ENCODE measurements around the gene GFOD1. TPM values are rescaled to one million over a fixed set of nuclear protein-coding genes. Genes with fewer than 3 reads are reported as not detected.

The GFOD1 gene
- polyA plus RNA-seq, 1 of the 3 experiments (the other 2 are of a cell fraction), result 1.6 TPM

DNA sequence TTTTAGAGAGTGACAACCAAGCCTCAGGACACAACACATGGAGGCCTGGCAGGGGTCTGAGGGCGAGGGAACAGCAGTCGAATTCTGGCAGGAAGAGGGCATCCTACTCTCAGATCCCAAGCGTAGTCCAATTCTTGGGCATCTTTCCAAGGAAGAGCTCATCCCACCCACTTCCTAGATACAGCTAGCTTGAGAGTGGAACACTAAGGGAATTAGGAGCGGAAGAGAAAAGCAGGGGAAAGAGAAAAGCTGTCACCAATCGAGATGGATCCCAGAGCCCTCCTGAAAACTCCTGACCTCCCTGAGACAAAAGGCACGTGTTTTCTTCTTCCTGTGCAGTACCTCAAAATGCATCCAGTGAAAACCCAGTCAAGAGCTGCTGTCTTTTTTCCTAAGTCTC lies 67.1 kb downstream of the GFOD1 start:
- Histone ChIP-seq H3K79me2 (ENCODE audit: insufficient read depth) (no peaks in the 10 kb centered on the region), H3K36me3 (replicated peaks in 1 of 2; ENCODE audit: control insufficient read depth in 1 of 2, insufficient read depth in 2 of 2, low read length in 1 of 2) (no peaks in the 10 kb centered on the region), H4K20me1 (ENCODE audit: insufficient read depth) (no peaks in the 10 kb centered on the region), H3K27ac (ENCODE audit: low read depth in 2 of 2, low read length in 1 of 2) (peak overlapping the region in 1 of 2 experiments; percentile 50; a peak in 2 of 4 replicates), H3K27me3 (ENCODE audit: insufficient read depth) (no peaks in the 10 kb centered on the region), H3K9me2 (no peaks in the 10 kb centered on the region), H3K4me3 (ENCODE audit: low read depth in 2 of 2, low read length in 1 of 2) (no peak overlapping the region), H3K9ac (no peak overlapping the region), H3K4me1 (ENCODE audit: control insufficient read depth in 1 of 2, insufficient read depth in 2 of 2, low read depth in 1 of 2, low read length in 1 of 2) (peaks cover 11 to 18% of the 10 kb centered on the region in 2 experiments; a peak in 3 of 4 replicates), H3F3A (replicated peaks; ENCODE audit: insufficient read depth) (no peaks in the 10 kb centered on the region), H3K4me2 (no peak overlapping the region), H3K9me3 (no peaks in the 10 kb centered on the region), H2AFZ (ENCODE audit: low read depth) (no peak overlapping the region)
- TF ChIP-seq RAD21 (IDR thresholded peaks at IDR 0.05; ENCODE audit: low read length) (0 out of 2 replicates have a peak, but pooled peaks have one; percentile 7), MEF2A (IDR thresholded peaks at IDR 0.05; ENCODE audit: borderline replicate concordance, low read depth) (no peak)
- ChIA-PET POLR2A (no interaction called here), CTCF (interaction anchor here (0.6 kb wide), 1 partner anchor 91 kb away, joined by 3 read pairs; no protein-coding TSS in a partner anchor)
- WGBS (ENCODE audit: low lambda C conversion rate), result 61% methylated on average over 6 of the region's 6 CpGs
- peak; percentile 30 for DNase-seq

DNA sequence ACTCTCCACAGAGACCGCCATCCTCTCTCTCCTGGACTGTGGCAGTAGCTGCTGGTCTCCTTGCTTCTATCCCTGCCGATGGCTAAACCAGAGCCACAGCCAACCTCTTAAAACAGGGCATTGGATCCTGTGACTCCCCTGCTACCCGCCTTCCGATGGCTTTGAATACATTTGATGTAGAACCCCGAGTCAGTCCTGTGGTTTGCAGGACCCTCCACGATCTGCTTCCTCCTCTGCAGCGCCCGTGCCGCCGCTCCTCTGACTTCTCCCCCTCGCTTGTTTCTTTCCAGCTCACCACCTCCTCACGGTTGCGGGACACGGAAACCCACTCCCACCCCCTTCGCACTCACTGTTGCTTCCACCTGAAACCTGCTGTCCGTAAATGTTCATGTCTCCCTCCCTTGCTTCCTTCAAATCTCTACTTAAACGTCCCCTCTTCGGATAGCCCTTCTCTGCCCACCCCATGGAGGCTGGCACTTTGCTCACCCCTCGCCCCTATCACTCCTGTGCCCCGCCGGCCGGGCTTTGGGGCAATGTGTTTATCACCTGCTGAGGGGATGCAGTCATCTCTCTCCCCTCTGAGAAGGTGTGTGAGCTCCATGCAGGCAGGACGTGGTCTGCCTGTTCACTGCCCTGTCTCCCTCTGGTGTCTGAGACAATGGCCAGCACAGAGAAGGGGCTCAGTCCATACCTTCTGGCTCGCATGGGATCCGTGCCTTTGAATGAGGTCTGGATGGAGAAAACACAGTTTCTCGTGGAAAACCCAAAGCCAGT lies 67.8 kb downstream of the GFOD1 start:
- Histone ChIP-seq H3K79me2 (ENCODE audit: insufficient read depth) (no peaks in the 10 kb centered on the region), H2AFZ (ENCODE audit: low read depth) (no peak overlapping the region), H4K20me1 (ENCODE audit: insufficient read depth) (no peaks in the 10 kb centered on the region), H3K27ac (ENCODE audit: low read depth in 2 of 2, low read length in 1 of 2) (no peak overlapping the region), H3K9me3 (no peaks in the 10 kb centered on the region), H3K4me3 (ENCODE audit: low read depth in 2 of 2, low read length in 1 of 2) (no peak overlapping the region), H3F3A (replicated peaks; ENCODE audit: insufficient read depth) (no peaks in the 10 kb centered on the region), H3K4me1 (ENCODE audit: control insufficient read depth in 1 of 2, insufficient read depth in 2 of 2, low read depth in 1 of 2, low read length in 1 of 2) (peaks cover 11 to 22% of the 10 kb centered on the region in 2 experiments; a peak in 3 of 4 replicates), H3K9me2 (no peaks in the 10 kb centered on the region), H3K27me3 (ENCODE audit: insufficient read depth) (no peaks in the 10 kb centered on the region), H3K36me3 (replicated peaks in 1 of 2; ENCODE audit: control insufficient read depth in 1 of 2, insufficient read depth in 2 of 2, low read length in 1 of 2) (no peaks in the 10 kb centered on the region), H3K9ac (no peak overlapping the region), H3K4me2 (no peak overlapping the region)
- ChIA-PET POLR2A (no interaction called here), CTCF (no interaction called here)
- WGBS (ENCODE audit: low lambda C conversion rate), result 89% methylated on average over 26 of the region's 26 CpGs
- DNase-seq, result no peak
- TF ChIP-seq, protein P1, sequence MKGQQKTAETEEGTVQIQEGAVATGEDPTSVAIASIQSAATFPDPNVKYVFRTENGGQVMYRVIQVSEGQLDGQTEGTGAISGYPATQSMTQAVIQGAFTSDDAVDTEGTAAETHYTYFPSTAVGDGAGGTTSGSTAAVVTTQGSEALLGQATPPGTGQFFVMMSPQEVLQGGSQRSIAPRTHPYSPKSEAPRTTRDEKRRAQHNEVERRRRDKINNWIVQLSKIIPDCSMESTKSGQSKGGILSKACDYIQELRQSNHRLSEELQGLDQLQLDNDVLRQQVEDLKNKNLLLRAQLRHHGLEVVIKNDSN (IDR thresholded peaks at IDR 0.05; ENCODE audit: borderline replicate concordance, low read depth), result no peak
- TF ChIP-seq, protein P2, sequence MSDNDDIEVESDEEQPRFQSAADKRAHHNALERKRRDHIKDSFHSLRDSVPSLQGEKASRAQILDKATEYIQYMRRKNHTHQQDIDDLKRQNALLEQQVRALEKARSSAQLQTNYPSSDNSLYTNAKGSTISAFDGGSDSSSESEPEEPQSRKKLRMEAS (IDR thresholded peaks at IDR 0.05; ENCODE audit: low read depth), result no peak
- TF ChIP-seq ELF1 (IDR thresholded peaks at IDR 0.05) (no peak), CHD2 (IDR thresholded peaks at IDR 0.05; ENCODE audit: low read length, partially characterized antibody) (no peak), YY1 (IDR thresholded peaks at IDR 0.05; ENCODE audit: low read depth) (no peak), SMC3 (IDR thresholded peaks at IDR 0.05; ENCODE audit: low read depth, low read length) (no peak), GATA2 (CRISPR knock-in tag; IDR thresholded peaks at IDR 0.05) (0 out of 2 replicates have a peak, but pooled peaks have one; percentile 6)

DNA sequence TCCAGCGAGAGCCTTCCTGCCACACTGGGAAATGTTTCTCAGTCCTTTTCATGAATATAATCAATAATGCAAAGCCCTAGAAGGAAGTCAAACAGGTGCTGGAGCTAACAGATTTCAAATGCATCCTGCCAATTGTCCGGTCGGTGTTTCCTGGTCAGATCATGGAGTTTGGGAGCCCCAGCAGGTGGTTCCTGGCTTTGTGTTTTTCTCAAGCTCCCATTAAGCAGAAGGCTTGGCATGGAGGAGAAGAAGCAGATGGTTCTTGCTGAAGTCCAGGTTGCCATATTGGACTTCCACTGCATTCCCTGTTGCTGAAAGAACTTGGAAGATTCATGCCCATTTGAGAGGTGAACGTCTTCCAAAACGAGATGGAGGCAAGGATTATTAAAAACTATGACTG lies 68.6 kb downstream of the GFOD1 start:
- Histone ChIP-seq H4K20me1 (ENCODE audit: insufficient read depth) (no peaks in the 10 kb centered on the region), H3F3A (replicated peaks; ENCODE audit: insufficient read depth) (no peaks in the 10 kb centered on the region), H3K4me1 (ENCODE audit: control insufficient read depth in 1 of 2, insufficient read depth in 2 of 2, low read depth in 1 of 2, low read length in 1 of 2) (peaks cover 11 to 29% of the 10 kb centered on the region in 2 experiments; a peak in 3 of 4 replicates), H3K9me3 (no peaks in the 10 kb centered on the region), H3K9ac (no peak overlapping the region), H3K27ac (ENCODE audit: low read depth in 2 of 2, low read length in 1 of 2) (no peak overlapping the region), H3K4me3 (ENCODE audit: low read depth in 2 of 2, low read length in 1 of 2) (no peak overlapping the region), H3K9me2 (no peaks in the 10 kb centered on the region), H3K4me2 (no peak overlapping the region), H3K79me2 (ENCODE audit: insufficient read depth) (no peaks in the 10 kb centered on the region), H3K36me3 (replicated peaks in 1 of 2; ENCODE audit: control insufficient read depth in 1 of 2, insufficient read depth in 2 of 2, low read length in 1 of 2) (no peaks in the 10 kb centered on the region), H2AFZ (ENCODE audit: low read depth) (no peak overlapping the region), H3K27me3 (ENCODE audit: insufficient read depth) (no peaks in the 10 kb centered on the region)
- WGBS (ENCODE audit: low lambda C conversion rate), result 92% methylated on average over 5 of the region's 5 CpGs
- DNase-seq, result no peak
- POLR2A ChIA-PET, result no interaction called here
- CTCF ChIA-PET, result interaction anchor here (1.1 kb wide), 1 partner anchor 18 kb away, joined by 4 read pairs; no protein-coding TSS in a partner anchor
- no peak for TF ChIP-seq MXI1 (IDR thresholded peaks at IDR 0.05; ENCODE audit: low read depth, low read length)
- TF ChIP-seq, protein P3, sequence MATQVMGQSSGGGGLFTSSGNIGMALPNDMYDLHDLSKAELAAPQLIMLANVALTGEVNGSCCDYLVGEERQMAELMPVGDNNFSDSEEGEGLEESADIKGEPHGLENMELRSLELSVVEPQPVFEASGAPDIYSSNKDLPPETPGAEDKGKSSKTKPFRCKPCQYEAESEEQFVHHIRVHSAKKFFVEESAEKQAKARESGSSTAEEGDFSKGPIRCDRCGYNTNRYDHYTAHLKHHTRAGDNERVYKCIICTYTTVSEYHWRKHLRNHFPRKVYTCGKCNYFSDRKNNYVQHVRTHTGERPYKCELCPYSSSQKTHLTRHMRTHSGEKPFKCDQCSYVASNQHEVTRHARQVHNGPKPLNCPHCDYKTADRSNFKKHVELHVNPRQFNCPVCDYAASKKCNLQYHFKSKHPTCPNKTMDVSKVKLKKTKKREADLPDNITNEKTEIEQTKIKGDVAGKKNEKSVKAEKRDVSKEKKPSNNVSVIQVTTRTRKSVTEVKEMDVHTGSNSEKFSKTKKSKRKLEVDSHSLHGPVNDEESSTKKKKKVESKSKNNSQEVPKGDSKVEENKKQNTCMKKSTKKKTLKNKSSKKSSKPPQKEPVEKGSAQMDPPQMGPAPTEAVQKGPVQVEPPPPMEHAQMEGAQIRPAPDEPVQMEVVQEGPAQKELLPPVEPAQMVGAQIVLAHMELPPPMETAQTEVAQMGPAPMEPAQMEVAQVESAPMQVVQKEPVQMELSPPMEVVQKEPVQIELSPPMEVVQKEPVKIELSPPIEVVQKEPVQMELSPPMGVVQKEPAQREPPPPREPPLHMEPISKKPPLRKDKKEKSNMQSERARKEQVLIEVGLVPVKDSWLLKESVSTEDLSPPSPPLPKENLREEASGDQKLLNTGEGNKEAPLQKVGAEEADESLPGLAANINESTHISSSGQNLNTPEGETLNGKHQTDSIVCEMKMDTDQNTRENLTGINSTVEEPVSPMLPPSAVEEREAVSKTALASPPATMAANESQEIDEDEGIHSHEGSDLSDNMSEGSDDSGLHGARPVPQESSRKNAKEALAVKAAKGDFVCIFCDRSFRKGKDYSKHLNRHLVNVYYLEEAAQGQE (IDR thresholded peaks at IDR 0.05; ENCODE audit: low read depth, low read length), result no peak
- TF ChIP-seq FOXJ3 (CRISPR knock-in tag; IDR thresholded peaks at IDR 0.05), result no peak
- TF ChIP-seq EP300 (IDR thresholded peaks at IDR 0.05; ENCODE audit: borderline replicate concordance in 1 of 2, low read depth in 1 of 2, low read length in 1 of 2), result no peak
- no peak for TF ChIP-seq RFX5 (IDR thresholded peaks at IDR 0.05; ENCODE audit: low read length)
- no peak for TF ChIP-seq NRF1 (IDR thresholded peaks at IDR 0.05; ENCODE audit: low read depth, low read length)
- TF ChIP-seq, protein P1 (IDR thresholded peaks at IDR 0.05; ENCODE audit: borderline replicate concordance, low read depth), result no peak
- TF ChIP-seq SIN3A (IDR thresholded peaks at IDR 0.05; ENCODE audit: borderline replicate concordance, low read depth, low read length), result no peak
